HG03520 (cell line): ENCODE results near the gene MIA.
"Not testable (repeated sequence)": the region's sequence is repeated elsewhere in the genome, so short reads cannot be mapped to it uniquely, and the experiment has no call there.

Experiments used
- ATAC-seq: cut with Tn5 transposase; IDR thresholded peaks from one replicate; pipeline ENCODE4 v1.9.1; 2021; ENCODE audit warnings: mild to moderate bottlenecking, moderate library complexity; ENCODE audit not compliant: unreplicated experiment

The MIA gene

DNA sequence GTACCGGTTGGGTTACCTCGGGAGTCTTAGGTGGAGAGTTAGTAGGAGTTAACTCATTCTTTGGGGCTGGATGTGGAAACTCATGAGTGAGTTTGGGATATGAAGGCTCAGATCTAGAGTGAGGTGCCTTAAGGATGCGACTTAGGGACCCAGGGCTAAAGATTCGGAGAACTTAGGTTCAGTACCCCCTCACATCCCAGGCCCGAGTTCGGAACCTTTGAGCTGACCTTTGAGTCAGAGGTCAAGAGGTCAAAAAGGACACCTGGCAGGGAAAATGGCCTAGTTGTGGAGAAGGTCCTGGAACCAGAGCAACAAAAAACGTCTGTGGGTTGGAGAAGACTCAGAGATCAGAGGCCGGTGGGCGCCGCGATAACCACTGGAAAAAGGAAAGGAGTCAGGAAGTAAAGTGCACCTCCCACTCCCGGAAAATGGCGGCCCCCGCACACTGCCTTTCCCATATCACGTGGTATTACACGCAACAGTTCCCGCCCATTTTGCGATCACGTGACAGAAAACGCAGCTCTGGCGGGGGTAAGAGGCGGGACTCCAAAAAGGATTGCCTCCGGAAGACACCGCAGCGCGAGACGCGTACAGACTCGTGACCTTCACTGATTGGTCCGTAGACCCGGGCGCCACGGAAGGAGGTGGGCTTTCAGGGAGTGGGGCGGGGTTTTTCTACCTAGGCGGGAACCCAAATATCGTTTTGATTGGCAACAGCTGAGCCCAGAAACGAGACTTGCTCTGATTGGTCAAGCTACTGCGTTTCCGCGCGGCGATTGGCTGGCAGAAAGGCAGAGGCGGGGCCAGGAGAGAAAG lies 25.1 kb upstream of the MIA start, which contains the start of gene ACTMAP:
Gene ACTMAP (minus strand): TSS at position 420 of the 816 bp plus-strand sequence. CDS start 674 bp downstream, outside the sequence.
- peak; percentile 73 for ATAC-seq

GRCh38 chr19:40750874-40751537 lies 24.3 kb upstream of the MIA start, which contains the start of gene SNRPA:
TSS of gene SNRPA (plus strand) at chr19:40751203. CDS start at chr19:40751409, 206 bp downstream.
- ATAC-seq = peak; percentile 46

- ATAC-seq = no peak
Observed at GRCh38 chr19:40752257-40752781, 23.0 kb upstream of the MIA start.

GRCh38 chr19:40754611-40755247 lies 20.6 kb upstream of the MIA start:
- ATAC-seq = no peak

DNA sequence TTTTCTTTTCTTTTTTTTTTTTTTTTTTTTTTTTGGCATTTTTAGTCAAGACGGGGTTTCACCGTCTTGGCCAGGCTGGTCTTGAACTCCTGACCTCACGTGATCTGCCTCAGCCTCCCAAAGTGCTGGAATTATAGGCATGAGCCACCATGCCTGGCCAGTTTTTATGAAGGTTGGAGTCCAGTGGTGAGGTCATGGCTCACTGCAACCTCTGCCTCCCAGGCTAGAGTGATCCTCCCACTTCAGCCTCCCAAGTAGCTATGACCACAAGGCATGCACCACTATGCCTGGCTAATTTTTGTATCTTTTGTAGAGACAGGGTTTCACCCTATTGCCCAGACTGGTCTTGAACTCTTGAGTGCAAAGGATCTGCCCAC lies 20.1 kb upstream of the MIA start:
- ATAC-seq = no peak

DNA sequence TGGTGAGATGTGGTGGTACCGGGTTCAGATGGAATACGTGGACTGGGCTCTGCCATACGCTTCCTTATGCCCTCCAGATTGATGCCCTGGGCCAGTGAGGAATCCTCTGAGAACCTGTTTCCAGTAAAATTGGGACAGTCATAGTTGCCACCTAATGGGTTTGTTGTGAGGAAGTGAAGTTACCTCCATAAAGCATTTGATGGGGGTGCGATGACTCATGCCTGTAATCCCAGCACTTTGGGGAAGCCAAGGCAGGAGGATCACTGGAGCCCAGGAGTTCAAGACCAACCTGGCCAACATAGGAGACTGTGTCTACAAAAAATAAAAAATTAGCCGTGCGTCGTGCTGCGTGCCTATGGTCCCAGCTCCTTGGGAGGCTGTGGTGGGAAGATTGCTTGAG lies 19.5 kb upstream of the MIA start:
- ATAC-seq = no peak

- ATAC-seq = no peak
Observed at GRCh38 chr19:40756502-40757110, 18.7 kb upstream of the MIA start.

DNA sequence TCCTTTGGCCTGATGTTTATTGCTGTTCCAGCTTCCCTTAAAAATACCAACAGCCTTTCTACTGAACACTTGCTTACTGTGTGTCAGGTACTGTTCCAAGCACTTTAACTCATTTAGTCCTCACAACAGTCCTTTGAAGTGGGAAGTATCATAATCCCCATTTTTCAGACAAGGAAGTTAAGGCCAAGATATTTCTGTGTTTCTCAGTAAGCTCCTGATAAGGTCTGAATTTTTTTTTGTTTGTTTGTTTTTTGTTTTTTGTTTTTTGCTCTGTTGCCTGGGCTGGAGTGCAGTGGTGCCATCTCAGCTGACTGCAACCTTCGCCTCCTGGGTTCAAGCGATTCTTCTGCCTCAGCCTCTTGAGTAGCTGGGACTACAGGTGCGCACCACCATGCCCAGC lies 16.8 kb upstream of the MIA start:
- ATAC-seq = no peak

- no peak for ATAC-seq
Observed at GRCh38 chr19:40759352-40759751, 16.0 kb upstream of the MIA start.

DNA sequence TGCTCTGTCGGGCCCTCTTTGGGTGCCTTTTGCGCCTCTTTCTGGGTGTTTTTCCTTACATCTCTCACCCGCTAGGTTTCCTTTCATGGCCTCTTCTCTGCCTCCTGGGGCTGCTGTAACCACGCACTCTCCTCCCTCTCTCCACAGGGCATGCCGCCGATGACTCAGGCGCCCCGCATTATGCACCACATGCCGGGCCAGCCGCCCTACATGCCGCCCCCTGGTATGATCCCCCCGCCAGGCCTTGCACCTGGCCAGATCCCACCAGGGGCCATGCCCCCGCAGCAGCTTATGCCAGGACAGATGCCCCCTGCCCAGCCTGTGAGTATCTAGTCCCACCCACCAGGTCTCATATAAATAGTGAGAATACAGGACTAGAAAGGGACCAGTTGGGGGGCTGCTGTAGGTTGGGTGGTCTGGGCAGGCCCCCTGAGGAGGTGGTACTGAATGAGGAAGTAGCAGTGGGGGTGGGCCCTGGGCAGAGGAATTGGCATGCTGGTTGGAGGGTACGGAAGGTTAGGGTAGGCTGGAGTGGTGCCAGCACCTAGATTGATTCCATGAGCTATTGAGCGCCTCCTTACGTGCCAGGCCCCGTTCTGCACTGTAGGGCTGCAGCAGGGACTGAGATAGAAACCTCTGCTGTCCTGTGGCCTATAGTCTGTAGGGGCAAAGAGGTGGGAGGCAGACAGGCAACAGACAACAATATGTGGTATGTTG lies 12.4 kb upstream of the MIA start:
- ATAC-seq = no peak

DNA sequence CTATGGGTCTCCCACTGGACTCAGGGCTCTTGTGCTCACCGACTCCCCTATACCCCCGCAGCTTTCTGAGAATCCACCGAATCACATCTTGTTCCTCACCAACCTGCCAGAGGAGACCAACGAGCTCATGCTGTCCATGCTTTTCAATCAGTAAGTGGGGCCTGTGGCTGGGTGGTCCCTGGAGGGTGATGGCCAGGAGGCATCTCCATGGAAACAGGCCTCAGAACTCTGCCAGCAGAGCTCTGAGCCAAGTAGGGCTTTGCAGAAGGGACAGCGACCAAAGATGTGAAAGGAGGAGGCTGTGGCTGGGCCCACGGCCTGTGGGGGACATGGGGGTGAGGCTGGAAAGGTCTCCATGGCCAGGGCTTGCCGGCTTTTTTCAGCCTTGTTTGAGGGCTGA lies 11.8 kb upstream of the MIA start:
- ATAC-seq = no peak

GRCh38 chr19:40763963-40764362 lies 11.4 kb upstream of the MIA start:
- ATAC-seq = no peak

DNA sequence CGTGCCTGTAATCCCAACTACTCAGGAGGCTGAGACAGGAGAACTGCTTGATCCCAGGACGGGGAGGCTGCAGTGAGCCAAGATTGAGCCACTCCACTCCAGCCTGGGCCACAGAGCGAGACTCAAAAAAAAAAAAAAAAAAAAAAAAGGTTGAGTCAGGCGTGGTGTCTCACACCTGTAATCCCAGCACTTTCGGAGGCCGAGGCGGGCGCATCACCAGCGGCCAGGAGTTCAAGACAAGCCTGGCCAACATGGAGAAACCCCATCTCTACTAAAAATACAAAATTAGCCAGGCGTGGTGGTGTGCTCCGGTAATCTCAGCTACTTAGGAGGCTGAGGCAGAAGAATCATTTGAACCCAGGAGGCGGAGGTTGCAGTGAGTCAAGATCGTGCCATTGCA lies 8.9 kb upstream of the MIA start:
- ATAC-seq = not testable (repeated sequence)

DNA sequence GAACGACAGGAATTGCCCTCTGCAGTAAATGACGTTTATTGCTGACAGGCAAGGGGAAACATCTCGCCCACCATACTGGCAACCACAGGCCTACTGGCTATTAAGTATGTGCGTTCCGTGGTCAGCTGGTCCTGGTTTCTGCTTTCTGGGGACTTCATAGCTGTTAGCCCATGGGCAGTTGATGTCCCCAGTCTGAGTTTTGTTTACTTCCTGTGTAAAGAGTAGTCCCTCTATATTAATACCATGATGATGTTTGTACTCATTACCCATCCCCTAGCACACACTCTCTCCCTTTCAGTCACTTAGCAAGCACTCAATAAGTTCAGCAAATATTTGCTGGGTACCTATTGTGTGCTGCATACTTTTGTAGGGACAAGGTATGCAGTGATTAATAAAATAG lies 6.5 kb upstream of the MIA start:
- ATAC-seq = no peak

DNA sequence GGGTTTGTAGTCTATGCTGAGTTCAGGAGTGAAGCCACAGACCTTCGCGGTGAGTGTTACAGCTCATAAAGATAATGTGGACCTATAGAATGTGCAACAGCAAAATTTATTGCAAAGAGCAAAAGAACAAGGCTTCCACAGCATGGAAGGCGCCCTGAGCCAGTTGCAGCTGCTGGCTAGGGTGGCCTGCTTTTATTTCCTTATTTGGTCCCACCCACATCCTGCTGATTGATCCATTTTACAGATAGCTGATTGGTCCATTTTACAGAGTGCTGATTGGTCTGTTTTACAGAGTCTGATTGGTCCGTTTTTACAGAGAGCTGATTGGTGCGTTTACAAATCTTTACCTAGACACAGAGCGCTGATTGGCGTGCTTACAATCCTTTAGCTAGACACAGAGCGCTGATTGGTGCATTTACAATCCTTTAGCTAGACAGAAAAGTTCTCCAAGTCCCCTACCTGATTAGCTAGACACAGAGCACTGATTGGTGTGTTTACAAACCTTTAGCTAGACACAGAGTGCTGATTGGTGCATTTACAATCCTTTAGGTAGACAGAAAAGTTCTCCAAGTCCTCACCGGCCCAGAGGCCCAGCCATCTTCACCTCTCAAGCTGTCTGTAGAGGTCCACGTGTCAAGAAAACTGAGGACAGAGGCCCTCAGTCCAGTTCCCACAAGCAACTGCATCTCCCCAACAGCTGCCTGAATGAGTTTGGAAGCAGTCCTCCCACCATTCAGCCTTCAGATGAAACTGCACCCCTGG lies 4.0 kb upstream of the MIA start:
- ATAC-seq = not testable (repeated sequence)

DNA sequence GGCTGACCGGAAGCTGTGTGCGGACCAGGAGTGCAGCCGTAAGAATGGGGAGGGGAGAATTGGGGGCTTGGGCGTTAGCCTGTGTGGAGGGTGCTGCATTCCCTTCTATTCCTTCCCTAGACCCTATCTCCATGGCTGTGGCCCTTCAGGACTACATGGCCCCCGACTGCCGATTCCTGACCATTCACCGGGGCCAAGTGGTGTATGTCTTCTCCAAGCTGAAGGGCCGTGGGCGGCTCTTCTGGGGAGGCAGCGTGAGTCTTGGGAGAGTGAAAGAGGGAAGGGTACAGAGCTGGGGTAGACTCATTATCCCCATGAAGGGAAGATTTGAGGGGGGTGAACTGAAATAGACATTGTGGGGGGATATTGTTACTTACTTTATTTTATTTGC lies 306 bp downstream of the MIA start:
- ATAC-seq = no peak

DNA sequence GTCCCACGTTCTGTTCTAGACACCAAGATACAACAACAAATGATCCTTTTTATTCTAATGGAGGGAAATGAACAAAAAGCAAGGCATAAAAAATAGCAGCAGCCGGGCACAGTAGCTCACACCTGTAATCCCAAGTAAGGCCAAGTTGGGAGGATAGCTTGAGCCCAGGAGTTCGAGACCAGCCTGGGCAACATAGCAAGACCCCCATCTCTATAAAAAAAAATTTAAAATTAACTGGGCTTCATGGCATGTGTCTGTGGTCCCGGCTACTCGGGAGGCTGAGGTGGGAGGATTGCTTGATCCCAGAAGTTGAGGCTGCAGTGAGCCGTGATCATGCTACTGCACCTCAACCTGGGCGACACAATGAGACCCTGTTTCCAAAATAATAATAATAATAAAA lies 1.0 kb downstream of the MIA start:
- no peak for ATAC-seq

DNA sequence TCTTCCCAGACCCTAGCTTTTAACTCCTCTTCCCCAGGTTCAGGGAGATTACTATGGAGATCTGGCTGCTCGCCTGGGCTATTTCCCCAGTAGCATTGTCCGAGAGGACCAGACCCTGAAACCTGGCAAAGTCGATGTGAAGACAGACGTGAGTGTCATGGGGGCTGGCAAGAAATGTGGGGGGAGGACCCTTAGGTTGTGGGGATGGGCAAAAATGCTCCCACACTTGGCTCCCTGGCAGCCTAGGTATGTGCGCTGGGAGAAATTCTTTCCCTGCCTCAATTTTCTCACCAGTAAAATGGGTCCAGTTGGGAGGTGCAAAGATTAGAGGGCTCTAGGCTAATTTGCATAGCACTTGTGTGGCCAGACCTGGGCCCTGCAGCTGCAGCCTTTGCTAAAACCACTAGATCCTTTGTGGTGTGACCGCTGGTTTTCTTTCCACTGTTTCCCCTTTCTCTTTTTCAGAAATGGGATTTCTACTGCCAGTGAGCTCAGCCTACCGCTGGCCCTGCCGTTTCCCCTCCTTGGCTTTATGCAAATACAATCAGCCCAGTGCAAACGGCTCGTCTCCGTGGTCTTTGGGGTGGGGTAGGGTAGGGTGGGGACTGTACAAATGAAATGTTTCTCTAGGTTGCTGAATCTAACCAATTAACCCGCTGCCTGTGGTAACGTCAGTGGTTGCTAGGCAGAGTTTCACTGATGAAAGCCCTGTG lies 1.8 kb downstream of the MIA start:
- peak; percentile 64 for ATAC-seq

GRCh38 chr19:40777645-40777936 lies 2.3 kb downstream of the MIA start:
- no peak for ATAC-seq
